Measurements from ENCODE around the gene MOB3B.

Gene MOB3B

GRCh38 chr9:27347889-27348288 lies 181.7 kb downstream of the MOB3B start:
- Mint-ChIP-seq H3K27ac (no peak overlapping the region), H3K36me3 (no peaks in the 10 kb centered on the region)

GRCh38 chr9:27344776-27345175 lies 184.8 kb downstream of the MOB3B start:
- Mint-ChIP-seq H3K4me3 (no peak overlapping the region), H3K4me1 (ENCODE audit: low read depth) (no peaks in the 10 kb centered on the region), H3K27ac (no peak overlapping the region), H3K27me3 (no peaks in the 10 kb centered on the region), H3K9me3 (ENCODE audit: low read depth) (no peaks in the 10 kb centered on the region), H3K36me3 (no peaks in the 10 kb centered on the region)

More at GRCh38 chr9:27347889-27348288, 181.7 kb downstream of the MOB3B start:
- Mint-ChIP-seq H3K9me3 (ENCODE audit: low read depth) (no peaks in the 10 kb centered on the region), H3K4me3 (no peak overlapping the region), H3K4me1 (ENCODE audit: low read depth) (peaks cover 6% of the 10 kb centered on the region), H3K27me3 (no peaks in the 10 kb centered on the region)

GRCh38 chr9:27341545-27342294 lies 187.9 kb downstream of the MOB3B start:
- H3K9me3 Mint-ChIP-seq (ENCODE audit: low read depth): no peaks in the 10 kb centered on the region
- H3K4me3 Mint-ChIP-seq: no peak overlapping the region
- H3K36me3 Mint-ChIP-seq: no peaks in the 10 kb centered on the region
- no peaks in the 10 kb centered on the region for H3K4me1 Mint-ChIP-seq (ENCODE audit: low read depth)
- H3K27ac Mint-ChIP-seq: no peak overlapping the region
- H3K27me3 Mint-ChIP-seq: no peaks in the 10 kb centered on the region

GRCh38 chr9:27340961-27341511 lies 188.6 kb downstream of the MOB3B start:
- H3K36me3 Mint-ChIP-seq: no peaks in the 10 kb centered on the region
- no peaks in the 10 kb centered on the region for H3K4me1 Mint-ChIP-seq (ENCODE audit: low read depth)
- H3K4me3 Mint-ChIP-seq: no peak overlapping the region
- no peak overlapping the region for H3K27ac Mint-ChIP-seq
- H3K9me3 Mint-ChIP-seq (ENCODE audit: low read depth): no peaks in the 10 kb centered on the region
- H3K27me3 Mint-ChIP-seq: no peaks in the 10 kb centered on the region

- Mint-ChIP-seq H3K4me3 (no peak overlapping the region), H3K27me3 (no peaks in the 10 kb centered on the region), H3K36me3 (no peaks in the 10 kb centered on the region), H3K4me1 (ENCODE audit: low read depth) (no peaks in the 10 kb centered on the region), H3K27ac (no peak overlapping the region), H3K9me3 (ENCODE audit: low read depth) (no peaks in the 10 kb centered on the region)
Observed at GRCh38 chr9:27340285-27340674, 189.3 kb downstream of the MOB3B start.

GRCh38 chr9:27339661-27340284 lies 189.8 kb downstream of the MOB3B start:
- no peaks in the 10 kb centered on the region for H3K9me3 Mint-ChIP-seq (ENCODE audit: low read depth)
- H3K36me3 Mint-ChIP-seq: no peaks in the 10 kb centered on the region
- no peaks in the 10 kb centered on the region for H3K4me1 Mint-ChIP-seq (ENCODE audit: low read depth)
- no peaks in the 10 kb centered on the region for H3K27me3 Mint-ChIP-seq
- no peak overlapping the region for H3K4me3 Mint-ChIP-seq
- no peak overlapping the region for H3K27ac Mint-ChIP-seq

GRCh38 chr9:27338527-27338903 lies 191.1 kb downstream of the MOB3B start:
- H3K4me1 Mint-ChIP-seq (ENCODE audit: low read depth): no peaks in the 10 kb centered on the region
- H3K27me3 Mint-ChIP-seq: no peaks in the 10 kb centered on the region
- H3K27ac Mint-ChIP-seq: no peak overlapping the region
- H3K36me3 Mint-ChIP-seq: no peaks in the 10 kb centered on the region
- no peak overlapping the region for H3K4me3 Mint-ChIP-seq
- no peaks in the 10 kb centered on the region for H3K9me3 Mint-ChIP-seq (ENCODE audit: low read depth)

- Mint-ChIP-seq H3K27ac (no peak overlapping the region), H3K27me3 (no peaks in the 10 kb centered on the region)
Observed at GRCh38 chr9:27337833-27338526, 191.6 kb downstream of the MOB3B start.

GRCh38 chr9:27337236-27337635 lies 192.4 kb downstream of the MOB3B start:
- Mint-ChIP-seq H3K27ac (no peak overlapping the region), H3K36me3 (no peaks in the 10 kb centered on the region), H3K4me1 (ENCODE audit: low read depth) (no peaks in the 10 kb centered on the region)

More at GRCh38 chr9:27337833-27338526, 191.6 kb downstream of the MOB3B start:
- H3K36me3 Mint-ChIP-seq: no peaks in the 10 kb centered on the region
- no peak overlapping the region for H3K4me3 Mint-ChIP-seq
- no peaks in the 10 kb centered on the region for H3K9me3 Mint-ChIP-seq (ENCODE audit: low read depth)
- H3K4me1 Mint-ChIP-seq (ENCODE audit: low read depth): no peaks in the 10 kb centered on the region

GRCh38 chr9:27336829-27337228 lies 192.8 kb downstream of the MOB3B start:
- no peaks in the 10 kb centered on the region for H3K36me3 Mint-ChIP-seq
- H3K4me3 Mint-ChIP-seq: no peak overlapping the region
- H3K27me3 Mint-ChIP-seq: no peaks in the 10 kb centered on the region
- no peak overlapping the region for H3K27ac Mint-ChIP-seq
- no peaks in the 10 kb centered on the region for H3K4me1 Mint-ChIP-seq (ENCODE audit: low read depth)
- no peaks in the 10 kb centered on the region for H3K9me3 Mint-ChIP-seq (ENCODE audit: low read depth)

More at GRCh38 chr9:27337236-27337635, 192.4 kb downstream of the MOB3B start:
- H3K27me3 Mint-ChIP-seq: no peaks in the 10 kb centered on the region
- H3K4me3 Mint-ChIP-seq: no peak overlapping the region
- H3K9me3 Mint-ChIP-seq (ENCODE audit: low read depth): no peaks in the 10 kb centered on the region

GRCh38 chr9:27336126-27336525 lies 193.5 kb downstream of the MOB3B start:
- H3K9me3 Mint-ChIP-seq (ENCODE audit: low read depth): no peaks in the 10 kb centered on the region
- H3K27ac Mint-ChIP-seq: no peak overlapping the region
- no peaks in the 10 kb centered on the region for H3K4me1 Mint-ChIP-seq (ENCODE audit: low read depth)
- H3K36me3 Mint-ChIP-seq: no peaks in the 10 kb centered on the region
- no peak overlapping the region for H3K4me3 Mint-ChIP-seq
- no peaks in the 10 kb centered on the region for H3K27me3 Mint-ChIP-seq

- Mint-ChIP-seq H3K36me3 (no peaks in the 10 kb centered on the region), H3K4me1 (ENCODE audit: low read depth) (no peaks in the 10 kb centered on the region), H3K27me3 (no peaks in the 10 kb centered on the region), H3K9me3 (ENCODE audit: low read depth) (no peaks in the 10 kb centered on the region), H3K4me3 (no peak overlapping the region), H3K27ac (no peak overlapping the region)
Observed at GRCh38 chr9:27335075-27335474, 194.5 kb downstream of the MOB3B start.

- Mint-ChIP-seq H3K9me3 (ENCODE audit: low read depth) (no peaks in the 10 kb centered on the region), H3K27me3 (no peaks in the 10 kb centered on the region), H3K4me1 (ENCODE audit: low read depth) (no peaks in the 10 kb centered on the region), H3K4me3 (no peak overlapping the region), H3K36me3 (no peaks in the 10 kb centered on the region), H3K27ac (no peak overlapping the region)
Observed at GRCh38 chr9:27333241-27334052, 196.2 kb downstream of the MOB3B start.

GRCh38 chr9:27331393-27331792 lies 198.2 kb downstream of the MOB3B start:
- Mint-ChIP-seq H3K36me3 (no peaks in the 10 kb centered on the region), H3K9me3 (ENCODE audit: low read depth) (no peaks in the 10 kb centered on the region), H3K27me3 (no peaks in the 10 kb centered on the region), H3K27ac (no peak overlapping the region), H3K4me1 (ENCODE audit: low read depth) (no peaks in the 10 kb centered on the region), H3K4me3 (no peak overlapping the region)
